DMS 273 (cell line): ENCODE results near the gene GDF11.

Experiments
- DNase-seq: peaks from one replicate; lab custom pipeline; 2025; ENCODE audit not compliant: unreplicated experiment; lab: John Stamatoyannopoulos, UW

The GDF11 gene

DNA sequence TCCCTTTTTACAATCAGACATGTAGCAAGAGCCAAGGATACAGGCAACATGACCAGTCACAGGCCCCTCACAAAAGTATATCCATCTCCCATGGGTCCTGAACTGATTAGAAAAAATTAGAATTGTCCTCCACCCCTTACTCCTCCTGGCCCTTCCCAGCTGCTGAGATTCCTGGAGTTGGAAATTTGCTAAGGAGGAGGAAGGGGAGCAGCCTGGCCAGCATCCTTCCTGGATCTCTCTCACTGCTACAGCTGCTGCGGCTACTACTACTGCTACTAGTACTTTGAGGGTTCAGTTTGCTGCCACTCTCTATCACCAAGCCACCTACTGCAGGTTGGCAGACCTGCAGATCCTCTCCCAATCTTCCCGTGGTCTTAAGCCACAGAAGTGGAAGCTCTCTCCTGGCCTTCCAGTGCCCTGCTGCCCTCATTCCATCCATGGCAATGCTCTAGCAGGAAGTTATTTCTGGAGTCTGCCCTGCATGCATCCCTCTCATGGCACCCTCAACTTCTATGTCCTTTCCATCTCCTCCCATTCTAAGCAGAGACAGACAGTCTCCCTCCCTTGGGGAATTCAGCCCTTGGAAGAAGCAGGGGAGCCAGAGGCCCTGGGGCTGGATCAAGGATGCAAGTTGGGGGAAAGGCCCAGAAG lies 36.2 kb upstream of the GDF11 start:
- peak; percentile 25 for DNase-seq

DNA sequence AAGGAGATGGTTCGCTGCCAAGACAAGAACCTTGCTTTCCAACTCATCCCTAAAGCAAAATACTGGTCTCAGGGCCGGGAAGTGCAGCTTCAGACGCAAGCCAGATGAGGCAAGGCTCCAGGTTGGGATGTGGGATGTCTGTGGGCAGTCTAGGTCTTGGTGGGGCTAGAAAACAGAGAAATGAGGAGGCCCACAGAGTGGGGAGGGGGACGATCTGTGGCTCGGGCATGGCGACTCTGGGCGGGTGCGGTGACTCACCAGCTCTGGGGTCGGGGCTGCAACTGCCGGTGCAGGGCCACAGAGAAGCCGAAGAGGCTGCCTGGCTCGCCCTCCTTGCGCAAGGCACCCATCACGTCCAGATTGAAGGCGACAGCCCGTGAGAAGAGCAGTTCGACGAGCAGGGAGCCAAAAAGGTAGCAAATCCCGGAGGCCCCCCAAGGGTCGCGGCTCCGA lies 35.7 kb upstream of the GDF11 start:
- DNase-seq = peak; percentile 57

GRCh38 chr12:55707841-55708694 lies 34.9 kb upstream of the GDF11 start, which contains the start of gene ITGA7:
Gene ITGA7 (minus strand): TSS chr12:55707904. CDS start chr12:55707682, 222 bp downstream.
- DNase-seq = peak; percentile 86

GRCh38 chr12:55708695-55709233 lies 34.2 kb upstream of the GDF11 start:
- peak; percentile 41 for DNase-seq

- DNase-seq = peak; percentile 46
These were observed 31.0 kb upstream of the GDF11 start for GRCh38 chr12:55711786-55712553.

- peak; percentile 19 for DNase-seq
These were observed 30.1 kb upstream of the GDF11 start for GRCh38 chr12:55712700-55713415.

DNA sequence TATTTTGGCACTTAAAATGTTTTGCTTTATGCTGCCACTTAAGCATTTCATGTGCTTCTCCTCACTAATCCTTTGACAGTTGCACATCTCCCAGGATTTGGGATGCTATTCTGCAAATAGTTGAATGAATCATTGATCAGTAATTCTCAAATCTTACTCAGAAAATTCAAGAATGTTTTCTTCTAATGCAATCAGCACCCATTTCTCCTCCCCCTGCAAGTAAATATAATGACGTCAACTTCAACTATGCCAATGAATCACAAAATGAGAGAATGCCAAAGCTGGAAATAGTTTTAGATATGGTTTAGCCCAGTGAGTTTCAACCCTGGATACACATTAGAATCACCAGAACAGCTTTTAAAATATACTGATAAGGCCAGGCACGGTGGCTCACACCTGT lies 29.2 kb upstream of the GDF11 start:
- no peak for DNase-seq

GRCh38 chr12:55715169-55715764 lies 27.7 kb upstream of the GDF11 start:
- DNase-seq = no peak

GRCh38 chr12:55715833-55716581 lies 26.9 kb upstream of the GDF11 start, which contains the start of gene BLOC1S1:
Gene BLOC1S1 (plus strand): TSS chr12:55716046. CDS start chr12:55716052, 6 bp downstream.
- peak; percentile 97 for DNase-seq

- DNase-seq = no peak
These were observed 26.4 kb upstream of the GDF11 start for GRCh38 chr12:55716582-55716957.

GRCh38 chr12:55717011-55718007 lies 25.6 kb upstream of the GDF11 start:
- peak; percentile 98 for DNase-seq

DNA sequence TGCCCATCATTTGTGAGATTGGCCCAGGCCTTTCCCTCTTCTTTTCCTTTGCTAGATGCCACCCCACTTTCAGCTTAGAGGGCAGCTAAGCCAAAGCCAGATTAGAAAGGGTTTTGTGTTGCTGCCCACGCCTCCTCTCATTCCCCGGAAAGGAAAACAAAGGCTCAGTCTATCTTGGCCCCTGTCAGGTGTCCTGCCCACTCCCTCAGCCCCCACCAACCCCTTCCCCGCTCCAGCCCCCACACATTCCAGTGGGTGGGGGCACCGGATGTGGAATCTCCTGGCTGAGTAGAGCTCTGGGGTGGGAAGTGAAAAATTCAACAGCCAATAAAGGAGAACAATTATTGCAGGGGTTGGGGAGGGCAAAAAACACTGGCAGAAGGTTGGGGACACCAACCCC lies 24.9 kb upstream of the GDF11 start:
- no peak for DNase-seq

- DNase-seq = peak; percentile 34
These were observed 24.2 kb upstream of the GDF11 start for GRCh38 chr12:55718624-55719275.

DNA sequence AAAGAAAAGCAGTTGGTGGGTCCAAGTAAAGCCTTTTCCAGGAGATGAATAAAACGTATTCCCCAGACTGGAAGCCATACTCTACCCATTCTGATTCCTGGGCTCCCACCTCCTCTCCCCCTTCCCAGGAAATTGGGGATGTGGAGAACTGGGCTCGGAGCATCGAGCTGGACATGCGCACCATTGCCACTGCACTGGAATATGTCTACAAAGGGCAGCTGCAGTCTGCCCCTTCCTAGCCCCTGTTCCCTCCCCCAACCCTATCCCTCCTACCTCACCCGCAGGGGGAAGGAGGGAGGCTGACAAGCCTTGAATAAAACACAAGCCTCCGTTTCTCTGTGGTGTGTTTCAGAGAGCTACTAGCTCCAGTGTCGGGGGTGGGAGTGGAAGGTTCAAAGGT lies 23.6 kb upstream of the GDF11 start:
- no peak for DNase-seq

DNA sequence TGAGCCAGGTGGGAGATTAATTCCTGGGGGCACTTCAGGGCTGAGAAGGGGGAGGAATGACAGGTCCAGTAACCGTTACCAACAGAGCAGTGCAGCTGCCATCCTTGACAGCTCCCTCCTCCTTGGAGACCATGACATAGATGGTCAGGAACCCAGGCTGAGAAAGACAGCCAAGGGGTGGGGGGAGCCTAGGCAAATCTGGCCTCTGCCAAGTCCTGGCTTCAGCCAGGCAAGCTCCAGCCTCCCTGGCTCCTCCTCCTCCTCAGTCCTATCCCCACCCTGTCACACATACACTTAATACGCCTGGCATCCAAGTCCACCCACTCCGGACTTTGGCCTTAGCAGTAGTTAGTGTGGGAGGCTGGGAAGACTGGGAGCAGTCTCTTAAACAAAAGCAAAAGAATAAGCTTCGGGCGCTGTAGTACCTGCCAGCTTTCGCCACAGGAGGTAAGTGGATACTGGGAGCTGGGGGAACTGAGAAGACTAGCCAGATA lies 22.8 kb upstream of the GDF11 start, which contains the start of gene RDH5:
RDH5 (plus strand) TSS at position 323 of the 494 bp plus-strand sequence. CDS start 792 bp downstream, outside the sequence.
- peak; percentile 85 for DNase-seq

- peak; percentile 96 for DNase-seq
These were observed 22.0 kb upstream of the GDF11 start for GRCh38 chr12:55720894-55721444.
